ENCODE data around the gene SUPT16H.

SUPT16H gene

DNA sequence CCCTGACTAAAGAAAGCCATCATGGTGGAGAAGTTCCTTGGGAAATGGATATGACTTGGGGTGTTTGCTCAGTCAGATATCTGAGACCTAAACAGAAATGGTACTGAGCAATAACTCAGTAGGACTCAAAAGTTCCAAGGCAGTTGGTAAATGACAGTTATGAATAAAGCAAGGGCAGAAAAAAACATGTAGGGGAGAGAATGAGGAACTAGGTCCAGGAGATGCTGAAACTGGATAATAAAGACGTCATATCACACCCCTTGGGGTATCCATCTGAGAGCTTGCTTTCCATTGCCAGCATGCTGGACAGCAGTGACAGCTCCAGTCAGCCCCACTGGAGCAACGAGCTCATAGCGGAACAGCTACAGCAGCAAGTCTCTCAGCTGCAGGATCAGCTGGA, 66.4 kb downstream of the SUPT16H start:
- Histone ChIP-seq H3K27ac (no peak overlapping the region), H4K20me1 (ENCODE audit: insufficient read depth) (no peaks in the 10 kb centered on the region), H2AFZ (ENCODE audit: low read depth) (no peak overlapping the region), H3K4me2 (no peak overlapping the region), H3K4me3 (IDR thresholded peaks at IDR 0.05; ENCODE audit: insufficient read depth, low read depth, low read length) (no peak overlapping the region), H3K79me2 (ENCODE audit: insufficient read depth, low read depth) (no peaks in the 10 kb centered on the region), H3K36me3 (ENCODE audit: insufficient read depth) (no peaks in the 10 kb centered on the region), H3K27me3 (ENCODE audit: insufficient read depth, low read depth) (no peaks in the 10 kb centered on the region), H3K9ac (no peak overlapping the region), H3K4me1 (ENCODE audit: low read depth, poor library complexity, severe bottlenecking) (peaks cover 4% of the 10 kb centered on the region)
- TF ChIP-seq CTCF (conservative IDR thresholded peaks at IDR 0.05; ENCODE audit: low read depth, low read length), result no peak

DNA sequence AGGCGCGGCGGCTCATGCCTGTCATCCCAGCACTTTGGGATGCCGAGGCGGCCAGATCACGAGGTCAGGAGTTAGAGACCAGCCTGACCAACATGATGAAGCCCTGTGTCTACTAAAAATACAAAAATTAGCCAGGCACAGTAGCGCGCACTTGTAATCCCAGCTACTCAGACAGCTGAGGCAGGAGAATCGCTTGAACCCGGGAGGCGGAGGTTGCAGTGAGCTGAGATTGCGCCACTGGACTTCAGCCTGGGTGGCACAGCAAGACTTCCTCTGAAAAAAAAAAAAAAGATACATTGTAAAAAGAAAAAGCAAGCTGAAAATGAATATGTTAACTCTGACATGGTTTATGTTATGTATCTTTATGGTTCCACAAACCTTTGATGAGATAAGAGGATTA, 70.3 kb downstream of the SUPT16H start:
- Histone ChIP-seq H4K20me1 (ENCODE audit: insufficient read depth) (no peaks in the 10 kb centered on the region), H3K4me2 (no peak overlapping the region), H3K27me3 (ENCODE audit: insufficient read depth, low read depth) (no peaks in the 10 kb centered on the region), H3K4me1 (ENCODE audit: low read depth, poor library complexity, severe bottlenecking) (peaks cover 6% of the 10 kb centered on the region), H3K79me2 (ENCODE audit: insufficient read depth, low read depth) (no peaks in the 10 kb centered on the region), H3K36me3 (ENCODE audit: insufficient read depth) (no peaks in the 10 kb centered on the region), H3K4me3 (IDR thresholded peaks at IDR 0.05; ENCODE audit: insufficient read depth, low read depth, low read length) (no peak overlapping the region), H3K27ac (no peak overlapping the region), H3K9ac (no peak overlapping the region), H2AFZ (ENCODE audit: low read depth) (no peak overlapping the region)
- TF ChIP-seq CTCF (conservative IDR thresholded peaks at IDR 0.05; ENCODE audit: low read depth, low read length), result no peak

DNA sequence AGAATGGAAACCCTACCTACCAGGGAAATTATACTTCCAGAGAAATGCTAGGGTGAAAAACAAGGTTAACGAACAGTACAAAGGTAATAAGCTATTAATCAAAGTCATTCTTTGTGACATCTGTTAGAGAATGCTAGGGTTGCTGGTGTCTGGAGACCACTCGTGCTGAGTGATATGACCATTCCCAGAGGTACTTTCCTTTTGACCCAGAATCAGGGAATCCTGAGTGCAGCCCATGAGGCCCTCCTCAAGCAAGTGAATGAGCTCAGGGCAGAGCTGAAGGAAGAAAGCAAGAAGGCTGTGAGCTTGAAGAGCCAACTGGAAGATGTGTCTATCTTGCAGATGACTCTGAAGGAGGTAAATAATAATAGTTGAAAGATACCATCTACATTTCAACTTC, 72.2 kb downstream of the SUPT16H start:
- no peak overlapping the region for H3K4me3 ChIP-seq (IDR thresholded peaks at IDR 0.05; ENCODE audit: insufficient read depth, low read depth, low read length)
- TF ChIP-seq CTCF (conservative IDR thresholded peaks at IDR 0.05; ENCODE audit: low read depth, low read length), result no peak
- peaks cover 21% of the 10 kb centered on the region for H3K4me1 ChIP-seq (ENCODE audit: low read depth, poor library complexity, severe bottlenecking)
- no peaks in the 10 kb centered on the region for H3K79me2 ChIP-seq (ENCODE audit: insufficient read depth, low read depth)
- H3K36me3 ChIP-seq (ENCODE audit: insufficient read depth), result no peaks in the 10 kb centered on the region
- no peak overlapping the region for H3K27ac ChIP-seq
- H3K27me3 ChIP-seq (ENCODE audit: insufficient read depth, low read depth), result no peaks in the 10 kb centered on the region
- no peak overlapping the region for H2AFZ ChIP-seq (ENCODE audit: low read depth)
- no peak overlapping the region for H3K4me2 ChIP-seq
- H4K20me1 ChIP-seq (ENCODE audit: insufficient read depth), result no peaks in the 10 kb centered on the region
- H3K9ac ChIP-seq, result no peak overlapping the region

DNA sequence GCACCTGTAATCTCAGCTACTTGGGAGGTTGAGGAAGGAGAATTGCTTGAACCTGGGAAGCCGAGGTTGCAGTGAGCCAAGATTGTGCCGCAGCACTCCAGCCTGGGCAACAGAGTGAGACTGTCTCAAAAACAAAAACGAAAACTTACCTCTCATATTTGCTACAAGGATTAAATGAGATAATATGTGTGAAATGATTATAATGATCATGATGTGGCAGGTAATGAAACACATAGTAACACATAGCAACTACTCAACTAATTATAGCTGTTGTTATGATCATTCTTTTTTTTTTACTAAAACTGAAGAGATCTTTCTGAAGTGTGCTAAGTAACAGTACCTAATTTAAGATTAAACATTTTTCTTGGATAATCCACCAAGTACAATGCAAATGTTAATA, 73.9 kb downstream of the SUPT16H start:
- Histone ChIP-seq H3K9ac (no peak overlapping the region), H3K79me2 (ENCODE audit: insufficient read depth, low read depth) (no peaks in the 10 kb centered on the region), H3K4me2 (no peak overlapping the region), H4K20me1 (ENCODE audit: insufficient read depth) (no peaks in the 10 kb centered on the region), H3K4me1 (ENCODE audit: low read depth, poor library complexity, severe bottlenecking) (peaks cover 28% of the 10 kb centered on the region), H3K4me3 (IDR thresholded peaks at IDR 0.05; ENCODE audit: insufficient read depth, low read depth, low read length) (no peak overlapping the region), H3K27me3 (ENCODE audit: insufficient read depth, low read depth) (no peaks in the 10 kb centered on the region), H2AFZ (ENCODE audit: low read depth) (no peak overlapping the region), H3K27ac (no peak overlapping the region), H3K36me3 (ENCODE audit: insufficient read depth) (no peaks in the 10 kb centered on the region)
- TF ChIP-seq CTCF (conservative IDR thresholded peaks at IDR 0.05; ENCODE audit: low read depth, low read length), result no peak
